AML-193 (cell line): ENCODE data around the gene TLCD4.
"Not testable (repeated sequence)": the region's sequence is repeated elsewhere in the genome, so short reads cannot be mapped to it uniquely, and the experiment has no call there.

Source experiments
- DNase-seq, 2 experiments: peaks; one replicate each; lab custom pipeline; 2025; lab: John Stamatoyannopoulos, UW

The TLCD4 gene

DNA sequence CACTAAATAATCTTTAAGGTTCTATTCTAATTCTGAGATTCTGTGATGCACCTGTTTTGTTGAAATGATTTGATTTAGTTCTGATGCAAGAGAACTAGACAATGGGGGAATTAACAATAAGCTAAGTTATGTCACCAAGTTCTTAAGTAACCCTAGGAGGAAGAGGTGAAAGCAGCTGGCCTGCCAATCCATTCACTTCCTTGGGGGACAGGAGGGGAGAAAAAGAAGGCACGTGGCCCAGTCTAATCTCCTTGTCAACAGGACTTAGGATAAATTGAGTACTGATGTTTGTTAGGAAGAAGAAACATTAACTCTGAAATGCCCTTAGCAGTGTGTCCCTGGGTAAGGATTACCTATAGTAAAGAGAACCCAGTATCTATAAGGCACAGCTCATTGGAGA, 36.9 kb downstream of the TLCD4 start:
- DNase-seq, result no peak

DNA sequence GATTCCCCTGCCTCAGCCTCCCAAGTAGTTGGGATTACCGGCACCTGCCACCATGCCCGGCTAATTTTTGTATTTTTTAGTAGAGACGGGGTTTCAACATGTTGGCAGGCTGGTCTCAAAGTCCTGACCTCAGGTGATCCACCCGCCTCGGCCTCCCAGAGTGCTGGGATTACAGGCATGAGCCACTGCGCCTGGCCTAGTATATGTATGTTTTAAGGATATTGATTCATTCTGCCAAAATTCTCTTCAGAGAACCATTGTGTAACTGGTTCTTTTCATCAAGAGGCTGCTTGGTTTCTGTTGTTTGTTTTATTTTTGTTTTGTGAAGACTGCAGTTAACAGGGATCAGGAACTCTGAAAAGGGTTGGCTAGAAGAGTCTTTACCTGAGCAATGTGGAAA, 48.4 kb downstream of the TLCD4 start:
- not testable (repeated sequence) for DNase-seq
